Embryonic facial prominence (tissue), 1 donor: ENCODE measurements around the gene CBLL1.

Experiments
- DNase-seq: peaks from one replicate; pipeline ENCODE4 v3.0.0-alpha.2; 2016; ENCODE audit errors: extremely low spot score

CBLL1 gene, protein sequence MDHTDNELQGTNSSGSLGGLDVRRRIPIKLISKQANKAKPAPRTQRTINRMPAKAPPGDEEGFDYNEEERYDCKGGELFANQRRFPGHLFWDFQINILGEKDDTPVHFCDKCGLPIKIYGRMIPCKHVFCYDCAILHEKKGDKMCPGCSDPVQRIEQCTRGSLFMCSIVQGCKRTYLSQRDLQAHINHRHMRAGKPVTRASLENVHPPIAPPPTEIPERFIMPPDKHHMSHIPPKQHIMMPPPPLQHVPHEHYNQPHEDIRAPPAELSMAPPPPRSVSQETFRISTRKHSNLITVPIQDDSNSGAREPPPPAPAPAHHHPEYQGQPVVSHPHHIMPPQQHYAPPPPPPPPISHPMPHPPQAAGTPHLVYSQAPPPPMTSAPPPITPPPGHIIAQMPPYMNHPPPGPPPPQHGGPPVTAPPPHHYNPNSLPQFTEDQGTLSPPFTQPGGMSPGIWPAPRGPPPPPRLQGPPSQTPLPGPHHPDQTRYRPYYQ

GRCh38 chr7:107743567-107744344 is at the start of gene CBLL1:
Gene CBLL1, plus strand, starts transcription at chr7:107744142. Its CDS starts 22 bp downstream, at chr7:107744164.
- peak; percentile 93 for DNase-seq

GRCh38 chr7:107694386-107694785 is 49.6 kb upstream of the CBLL1 start:
- DNase-seq, result no peak

GRCh38 chr7:107696330-107696946 is 47.5 kb upstream of the CBLL1 start:
- no peak for DNase-seq

DNA sequence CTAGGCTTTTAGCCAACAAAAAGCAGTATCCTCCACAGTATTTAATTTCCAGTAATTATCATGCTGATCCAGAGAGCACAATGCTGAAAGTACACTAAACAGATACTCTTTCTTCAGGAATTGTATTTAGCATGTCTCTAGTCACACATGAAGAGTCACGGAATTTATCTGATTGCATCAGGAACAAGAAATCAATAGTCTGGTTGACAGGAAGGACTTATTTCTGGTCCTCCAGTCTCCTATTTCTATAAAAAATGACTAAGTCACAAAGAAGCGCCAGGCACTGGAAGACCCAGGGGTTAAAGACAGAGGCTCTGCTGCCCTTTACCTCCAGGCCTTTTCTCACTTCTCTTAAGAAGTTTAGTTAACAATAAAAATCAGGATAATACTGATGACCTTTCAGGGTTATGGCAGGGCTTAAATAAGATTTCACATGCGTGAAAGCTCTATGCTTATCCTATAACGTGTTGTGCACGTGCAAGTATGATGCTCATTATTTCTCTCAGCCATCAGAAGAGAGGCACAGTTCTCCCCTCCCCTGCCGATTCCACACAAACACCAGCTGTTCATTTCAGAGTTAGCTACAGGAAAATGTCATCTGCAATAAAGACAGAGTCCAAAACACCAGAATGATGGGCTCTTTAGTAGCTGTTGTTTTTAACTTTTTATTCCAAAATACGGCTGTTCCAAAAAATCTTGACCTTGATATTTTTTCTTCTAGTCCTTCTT is 46.5 kb upstream of the CBLL1 start:
- DNase-seq, result no peak

DNA sequence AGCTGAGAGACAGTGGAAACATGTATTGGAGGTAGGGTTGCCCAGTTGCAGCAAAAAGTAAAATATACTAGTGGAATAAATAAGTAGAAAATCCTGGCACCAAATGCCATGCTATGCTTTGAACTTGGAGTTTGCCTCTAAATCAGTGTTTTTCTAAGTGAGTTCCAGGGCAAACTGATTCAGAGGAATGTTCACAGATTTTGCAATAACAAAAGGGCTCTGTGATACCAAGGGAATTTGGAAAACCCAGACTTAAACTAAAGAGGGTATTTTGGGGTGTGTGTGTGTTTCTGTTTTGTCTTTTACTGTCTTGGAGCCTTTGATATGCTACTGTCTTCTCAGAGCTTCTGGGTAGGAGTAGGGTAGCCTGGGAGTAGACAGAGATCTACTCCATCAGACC is 43.4 kb upstream of the CBLL1 start:
- DNase-seq, result no peak

GRCh38 chr7:107701191-107701590 is 42.8 kb upstream of the CBLL1 start:
- DNase-seq, result no peak

GRCh38 chr7:107703219-107703618 is 40.7 kb upstream of the CBLL1 start:
- no peak for DNase-seq

- DNase-seq, result no peak
Measured at GRCh38 chr7:107703872-107704271, 40.1 kb upstream of the CBLL1 start.

DNA sequence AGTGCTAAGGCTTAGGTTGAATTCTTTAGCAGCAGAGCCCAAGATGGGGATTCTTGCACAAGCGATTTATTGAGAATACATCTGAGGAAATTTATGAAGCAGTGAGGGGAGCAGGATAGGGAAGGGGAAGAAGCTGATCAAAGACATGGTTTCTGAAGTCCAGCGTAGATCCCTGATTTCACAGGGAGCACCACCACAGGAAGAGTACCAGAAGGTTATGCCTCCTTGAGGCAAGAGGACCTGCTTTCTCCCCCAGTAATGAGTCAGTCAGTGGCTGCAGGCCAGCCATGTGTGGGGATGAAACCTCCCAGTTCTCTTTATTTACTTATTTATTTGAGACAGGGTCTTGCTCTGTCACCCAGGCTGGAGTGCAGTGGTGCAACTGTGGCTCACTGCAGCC is 35.0 kb upstream of the CBLL1 start:
- no peak for DNase-seq

- DNase-seq, result no peak
Measured at GRCh38 chr7:107711301-107711700, 32.6 kb upstream of the CBLL1 start.

DNA sequence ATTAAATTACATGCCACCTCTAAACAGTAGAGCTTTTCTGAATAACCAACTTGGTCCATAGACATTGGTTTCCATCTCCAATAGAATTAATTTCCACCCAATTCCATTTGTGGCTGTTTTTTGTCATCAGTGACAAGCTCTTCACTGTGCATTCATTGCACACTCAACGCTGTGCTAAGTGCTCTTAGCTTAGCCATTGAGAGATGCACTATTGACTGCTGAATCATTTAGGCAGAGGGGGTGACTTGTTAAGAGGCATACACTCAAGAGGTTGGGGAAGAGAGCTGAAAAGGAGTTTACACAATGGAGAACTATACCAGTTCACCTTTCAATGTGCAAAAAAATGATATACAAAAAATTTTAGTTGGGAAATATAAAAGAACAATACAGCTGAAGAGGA is 31.9 kb upstream of the CBLL1 start:
- DNase-seq, result no peak

- DNase-seq, result no peak
Measured at GRCh38 chr7:107712896-107713295, 31.0 kb upstream of the CBLL1 start.

GRCh38 chr7:107715531-107715930 is 28.4 kb upstream of the CBLL1 start:
- DNase-seq, result no peak

- DNase-seq, result no peak
Measured at GRCh38 chr7:107718456-107719193, 25.3 kb upstream of the CBLL1 start.

- DNase-seq, result no peak
Measured at GRCh38 chr7:107721286-107721685, 22.7 kb upstream of the CBLL1 start.

DNA sequence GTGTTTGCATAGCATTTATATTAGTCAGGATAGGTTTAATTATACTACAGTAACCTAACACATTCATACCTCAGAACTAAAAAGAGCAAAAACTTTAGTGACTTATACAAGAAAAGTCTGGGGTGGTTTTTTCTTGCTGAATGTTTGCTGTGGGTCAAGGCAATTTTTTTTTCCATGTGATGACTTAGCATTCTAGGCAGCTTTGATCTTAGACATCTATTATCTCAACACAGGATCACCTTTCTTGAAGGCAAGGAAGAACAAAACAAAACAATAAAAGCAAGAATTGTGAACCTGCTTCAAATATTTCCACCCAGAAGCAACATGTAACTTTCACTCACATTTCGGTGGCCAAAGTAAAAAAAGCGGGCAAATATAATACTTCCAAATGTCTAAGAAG is 20.7 kb upstream of the CBLL1 start:
- no peak for DNase-seq

GRCh38 chr7:107725138-107725740 is 18.7 kb upstream of the CBLL1 start:
- no peak for DNase-seq

DNA sequence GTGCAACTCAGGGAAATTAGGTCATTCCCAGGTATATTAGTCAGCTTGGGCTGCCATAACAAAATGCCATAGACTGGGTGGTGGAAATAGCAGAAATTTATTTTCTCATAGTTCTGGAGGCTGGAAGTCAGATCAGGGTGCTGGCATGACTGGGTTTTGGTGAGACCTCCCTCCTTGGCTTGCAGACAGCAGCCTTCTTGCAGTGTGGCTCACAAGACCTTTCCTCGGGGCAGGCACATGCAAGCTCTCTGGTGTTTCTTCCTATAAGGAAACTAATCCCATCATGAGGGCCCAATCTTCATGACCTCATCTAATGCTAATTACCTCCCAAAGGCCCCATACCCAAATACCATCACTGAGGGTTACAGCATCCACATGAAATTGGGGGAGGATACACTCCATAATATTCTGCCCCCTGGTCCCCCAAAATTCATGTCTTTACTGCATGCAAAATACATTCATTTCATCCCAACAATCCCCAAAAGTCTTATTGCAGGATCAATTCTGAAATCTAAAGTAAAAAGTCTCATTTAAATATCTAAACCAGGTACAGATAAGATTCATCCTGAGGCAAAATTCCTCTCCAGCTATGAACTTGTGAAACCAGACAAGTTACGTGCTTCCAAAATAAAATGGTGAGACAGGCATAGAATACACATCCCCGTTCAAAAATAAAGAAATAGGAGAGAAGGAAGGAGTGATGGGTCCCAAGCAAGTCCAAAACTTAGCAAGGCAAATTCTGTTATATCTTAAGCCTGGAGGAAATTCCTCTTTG is 17.4 kb upstream of the CBLL1 start:
- DNase-seq, result no peak

DNA sequence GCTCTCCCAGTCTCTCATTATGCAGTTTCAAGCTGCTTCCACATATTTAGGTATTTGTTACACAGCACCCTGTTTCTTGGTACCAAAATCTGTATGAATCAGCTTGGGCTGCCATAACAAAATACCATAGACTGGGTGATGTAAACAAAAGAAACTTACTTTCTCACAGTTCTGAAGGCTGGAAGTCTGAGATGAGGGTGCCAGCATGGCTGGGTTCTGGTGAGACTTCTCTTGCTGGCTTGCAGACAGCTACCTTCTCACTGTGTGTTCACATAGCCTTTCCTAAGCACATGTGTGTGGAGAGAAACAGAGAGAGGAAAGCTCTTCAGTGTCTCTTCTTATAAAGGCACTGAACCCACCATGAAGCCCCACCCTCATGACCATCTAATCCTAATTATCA is 15.7 kb upstream of the CBLL1 start:
- DNase-seq, result no peak
